GM21447 (cell line): ENCODE measurements around the gene C19orf38.
A peak's percentile ranks its signal among the peaks of the same experiment; 100 is the strongest.
"Not testable (repeated sequence)": the region's sequence is repeated elsewhere in the genome, so short reads cannot be mapped to it uniquely, and the experiment has no call there.

ENCODE experiments used
- ATAC-seq: cut with Tn5 transposase; IDR thresholded peaks from one replicate; pipeline ENCODE4 v1.9.1; 2021; ENCODE audit not compliant: unreplicated experiment

C19orf38 gene

DNA sequence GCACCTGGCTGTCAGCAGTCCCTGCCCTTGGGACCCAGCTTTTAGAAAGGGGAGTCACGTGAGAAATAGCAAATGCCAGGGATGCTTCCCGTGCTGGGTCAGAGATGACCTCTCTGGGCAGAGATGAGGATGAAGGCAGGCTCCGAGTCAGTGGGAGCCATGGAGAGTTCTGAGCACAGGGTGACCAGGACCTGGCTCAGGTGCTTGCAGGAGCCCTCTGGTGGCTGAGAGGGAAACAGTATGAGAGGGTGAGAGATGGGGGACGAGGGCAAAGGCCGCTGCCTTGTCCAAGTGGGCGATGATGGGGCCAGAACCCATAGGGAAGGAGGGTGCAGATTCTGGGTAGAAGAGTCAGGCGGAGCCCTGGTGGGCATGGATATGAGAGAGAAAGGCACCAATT is 28.0 kb upstream of the C19orf38 start:
- no peak for ATAC-seq

DNA sequence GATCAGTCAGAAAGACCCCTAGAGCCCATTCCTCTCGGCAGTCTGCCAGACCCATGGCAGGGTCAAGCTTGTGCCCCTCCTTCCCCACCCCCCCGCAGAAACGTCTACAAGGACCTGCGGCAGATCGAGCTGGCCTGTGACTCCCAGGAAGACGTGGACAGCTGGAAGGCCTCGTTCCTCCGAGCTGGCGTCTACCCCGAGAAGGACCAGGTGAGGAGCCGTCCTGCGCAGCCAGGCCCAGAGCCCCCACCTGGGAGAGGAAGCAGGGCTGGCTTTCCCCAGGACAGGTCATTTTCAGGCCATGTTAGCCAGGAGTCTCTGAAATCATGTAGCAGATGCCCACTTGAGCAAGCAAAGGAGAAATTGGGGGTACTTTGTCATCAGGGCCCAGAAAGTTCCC is 24.5 kb upstream of the C19orf38 start:
- ATAC-seq, result no peak

DNA sequence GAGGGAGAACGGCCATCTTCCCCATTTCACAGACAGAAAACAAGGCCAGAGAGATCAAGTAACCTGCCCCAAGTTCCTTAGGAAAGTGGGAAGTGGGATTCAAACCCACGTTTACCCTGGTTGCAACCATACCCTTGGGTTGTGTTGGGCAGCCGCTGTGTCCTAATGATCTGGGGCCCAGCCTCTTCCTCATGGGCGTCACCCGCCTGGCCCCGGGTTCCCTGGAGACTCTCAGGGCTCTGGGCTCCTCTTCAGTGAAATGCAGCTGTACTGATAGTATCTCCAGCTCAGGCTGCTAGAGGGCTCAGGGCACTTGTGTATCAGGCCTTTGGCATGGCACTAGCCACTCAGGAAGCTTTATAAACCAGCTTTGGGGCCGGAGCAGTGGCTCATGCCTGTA is 22.0 kb upstream of the C19orf38 start:
- ATAC-seq, result no peak

- ATAC-seq, result no peak
These were observed 21.4 kb upstream of the C19orf38 start for GRCh38 chr19:10826846-10827245.

- ATAC-seq, result no peak
These were observed 19.0 kb upstream of the C19orf38 start for GRCh38 chr19:10828981-10829821.

DNA sequence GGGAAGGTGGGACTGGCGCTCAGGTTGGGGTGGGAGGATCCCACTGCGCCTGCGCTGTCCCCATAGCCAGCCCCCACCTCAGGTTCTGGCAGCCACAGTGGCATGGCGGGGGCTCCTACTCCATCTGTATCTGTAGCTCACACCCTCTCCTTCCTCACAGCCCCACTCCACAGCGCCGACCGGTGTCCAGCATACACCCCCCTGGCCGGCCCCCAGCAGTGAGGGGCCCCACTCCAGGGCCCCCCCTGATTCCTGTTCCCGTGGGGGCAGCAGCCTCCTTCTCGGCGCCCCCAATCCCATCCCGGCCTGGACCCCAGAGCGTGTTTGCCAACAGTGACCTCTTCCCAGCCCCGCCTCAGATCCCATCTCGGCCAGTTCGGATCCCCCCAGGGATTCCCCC is 18.2 kb upstream of the C19orf38 start:
- no peak for ATAC-seq

DNA sequence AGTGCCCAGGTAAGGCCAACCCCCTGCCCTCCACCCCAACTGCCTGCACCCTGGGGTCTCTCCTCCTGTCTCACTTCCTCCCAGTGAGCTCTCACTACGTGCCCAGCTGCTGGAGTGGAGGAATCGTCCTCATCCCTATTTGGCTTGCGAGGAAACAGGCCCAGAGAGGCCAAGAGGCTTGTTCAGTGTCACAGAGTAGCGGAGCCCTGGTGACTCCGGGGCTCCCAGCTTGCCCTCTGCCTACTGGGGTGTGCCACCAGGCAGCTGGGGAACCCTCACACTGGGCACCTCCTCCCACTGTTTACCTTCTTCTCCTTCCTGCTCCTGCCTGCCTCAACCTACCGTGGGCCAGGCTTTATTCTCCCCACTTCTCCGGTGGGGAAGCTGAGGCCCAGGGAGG is 17.8 kb upstream of the C19orf38 start:
- no peak for ATAC-seq

GRCh38 chr19:10830931-10831779 is 17.1 kb upstream of the C19orf38 start:
- no peak for ATAC-seq

DNA sequence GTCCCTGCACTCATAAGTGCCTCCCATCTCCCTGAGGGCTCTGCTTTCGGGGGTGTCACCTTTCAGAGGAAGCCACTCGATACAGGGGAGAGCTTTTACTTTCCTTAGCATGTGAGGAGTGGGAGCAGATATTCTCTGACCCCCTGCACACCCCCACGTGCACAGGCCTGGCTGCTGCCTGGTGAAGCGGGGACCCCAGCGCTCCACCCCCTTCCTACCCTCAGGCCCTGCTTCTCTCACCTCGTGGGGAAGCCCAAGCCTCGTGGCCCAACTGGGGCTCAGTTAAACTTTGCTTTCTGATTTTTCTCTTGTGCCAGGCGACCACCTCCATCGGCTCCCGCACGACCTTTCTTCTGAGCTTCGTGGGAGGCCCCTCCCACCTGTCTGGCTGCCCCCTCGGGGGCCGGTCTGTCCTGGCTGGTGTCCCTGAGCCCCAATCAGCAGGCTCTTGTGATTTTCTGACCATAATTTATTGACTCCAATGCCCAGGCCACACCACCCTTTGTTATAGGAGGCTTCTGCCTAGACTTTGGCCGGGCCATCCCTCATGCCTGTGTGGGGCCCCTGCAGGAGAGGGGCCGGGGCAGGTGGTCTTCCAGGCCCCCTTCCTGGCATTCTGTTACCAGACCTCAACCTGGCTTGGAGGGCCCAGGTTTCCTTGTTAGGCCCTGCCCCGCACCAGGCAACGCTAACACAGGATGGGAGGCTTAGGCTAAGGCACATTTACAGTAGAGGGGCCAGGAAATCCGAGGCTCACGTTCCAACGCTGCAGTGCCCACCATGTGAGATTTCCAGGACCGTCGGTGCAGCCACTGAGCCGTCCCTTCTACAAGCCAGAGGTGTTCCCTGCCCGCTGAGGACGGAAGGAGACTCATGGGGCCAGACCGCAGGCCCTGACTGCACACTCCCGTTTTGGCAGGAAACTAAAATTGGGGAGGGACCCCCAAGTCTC is 16.0 kb upstream of the C19orf38 start:
- ATAC-seq, result no peak

DNA sequence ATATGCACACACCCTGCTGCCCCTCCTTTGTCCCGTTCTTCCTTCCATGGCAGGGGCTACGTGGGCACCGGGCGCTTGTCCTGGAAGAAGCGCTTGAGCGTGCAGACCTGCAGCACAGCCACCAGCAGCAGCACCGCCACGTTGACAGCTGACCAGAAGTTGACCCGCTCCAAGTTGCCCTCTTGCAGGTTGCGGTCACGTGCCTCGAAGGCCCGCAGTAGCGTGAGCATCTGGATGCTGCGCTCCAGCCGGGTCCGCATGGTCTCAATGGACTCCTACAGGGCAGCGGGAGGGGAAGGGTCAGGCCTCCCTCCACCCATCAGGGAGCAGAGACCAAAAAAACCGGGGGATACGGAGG is 15.3 kb upstream of the C19orf38 start:
- no peak for ATAC-seq

DNA sequence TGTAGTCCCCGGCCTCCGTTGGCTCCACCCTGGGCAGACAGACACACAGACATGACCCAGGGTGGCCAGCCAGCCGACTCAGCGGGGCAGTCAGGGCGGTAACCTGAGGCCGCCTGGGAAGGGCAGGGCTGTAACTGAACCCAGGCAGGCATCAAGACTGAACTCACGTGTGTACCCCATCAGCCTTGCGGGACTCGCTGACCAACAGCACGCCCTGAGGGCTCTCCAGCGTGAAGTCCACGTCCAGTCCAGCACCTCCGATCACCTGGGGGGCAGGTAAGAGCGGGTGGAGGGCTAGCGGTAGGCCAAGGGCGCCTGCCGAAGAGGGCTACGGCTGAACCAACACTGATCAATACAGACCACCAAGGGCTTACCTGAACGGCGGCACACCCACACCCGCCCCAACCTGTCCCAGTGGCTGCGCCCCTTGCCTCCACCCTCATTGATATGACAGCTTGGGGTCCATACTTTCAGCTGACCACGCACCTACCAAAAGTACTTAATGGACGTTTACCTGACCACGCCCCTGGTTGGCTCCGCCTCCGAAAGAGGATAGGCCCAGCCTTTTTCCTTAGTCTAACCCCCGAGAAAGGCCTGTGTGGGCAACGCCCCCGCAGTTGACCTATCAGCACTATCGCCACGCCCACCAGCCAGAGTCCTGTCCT is 13.0 kb upstream of the C19orf38 start:
- ATAC-seq, result no peak

GRCh38 chr19:10835754-10836478 is 12.3 kb upstream of the C19orf38 start, which contains the start of gene TMED1:
Gene TMED1 (minus strand): TSS chr19:10836212. CDS start chr19:10836191, 21 bp downstream.
- ATAC-seq, result peak; percentile 77

- ATAC-seq, result peak; percentile 17
These were observed 11.5 kb upstream of the C19orf38 start for GRCh38 chr19:10836479-10837330.

DNA sequence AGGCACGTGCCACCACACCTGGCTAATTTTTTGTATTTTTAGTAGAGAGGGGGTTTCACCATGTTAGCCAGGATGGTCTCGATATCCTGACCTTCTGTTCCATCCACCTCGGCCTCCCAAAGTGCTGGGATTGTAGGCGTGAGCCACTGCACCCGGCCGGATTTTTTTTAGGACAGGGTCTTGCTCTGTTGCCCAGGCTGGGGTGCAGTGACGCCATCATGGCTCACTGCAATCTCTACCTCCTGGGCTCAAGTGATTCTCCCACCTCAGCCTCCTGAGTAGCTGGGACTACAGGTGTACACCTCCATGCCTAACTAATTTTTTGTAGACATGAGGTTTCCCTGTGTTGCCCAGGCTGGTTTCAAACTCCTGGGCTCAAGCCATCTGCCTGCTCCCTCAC is 10.6 kb upstream of the C19orf38 start:
- ATAC-seq, result not testable (repeated sequence)

GRCh38 chr19:10838377-10838776 is 9.8 kb upstream of the C19orf38 start:
- ATAC-seq, result no peak

GRCh38 chr19:10839114-10840050 is 8.8 kb upstream of the C19orf38 start:
- ATAC-seq, result no peak

- ATAC-seq, result no peak
These were observed 5.4 kb upstream of the C19orf38 start for GRCh38 chr19:10842788-10843187.
